Loucy (cell line): ENCODE measurements around the gene GADD45G.

Experiments
- EZH2phosphoT487 ChIP-seq: fragments of 200-600 bp; IDR thresholded peaks from 2 replicates; pipeline ENCODE4 v1.6.1; 2018; ENCODE audit warnings: antibody characterized with exemption, mild to moderate bottlenecking, moderate library complexity, borderline replicate concordance
- TF ChIP-seq, protein P1 (sequence below): fragments of 200-600 bp; sonication (generic); conservative IDR thresholded peaks from 2 replicates; pipeline ENCODE4 v1.5.1; 2014; ENCODE audit warnings: mild to moderate bottlenecking, antibody characterized with exemption, low read length

DNA sequence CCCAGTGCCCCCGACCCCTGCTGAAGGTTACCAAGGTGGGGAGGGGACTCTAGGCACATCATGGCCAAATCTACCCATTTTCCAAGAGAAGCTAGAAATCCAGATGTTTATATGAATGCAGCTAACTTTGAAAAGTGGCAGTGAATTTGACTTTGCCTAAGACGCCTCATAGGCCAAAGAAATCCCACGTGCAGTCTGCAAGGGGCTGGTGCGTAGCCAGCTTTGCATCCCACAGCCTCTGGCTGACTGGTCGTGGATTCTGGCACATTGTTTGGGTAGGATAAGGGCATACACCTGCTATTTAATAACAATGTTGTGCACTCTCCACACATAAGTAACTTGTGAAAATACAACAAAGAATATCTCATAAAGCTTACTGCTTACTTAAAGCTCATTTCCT, 3.5 kb upstream of the GADD45G start:
- TF ChIP-seq, protein P1, sequence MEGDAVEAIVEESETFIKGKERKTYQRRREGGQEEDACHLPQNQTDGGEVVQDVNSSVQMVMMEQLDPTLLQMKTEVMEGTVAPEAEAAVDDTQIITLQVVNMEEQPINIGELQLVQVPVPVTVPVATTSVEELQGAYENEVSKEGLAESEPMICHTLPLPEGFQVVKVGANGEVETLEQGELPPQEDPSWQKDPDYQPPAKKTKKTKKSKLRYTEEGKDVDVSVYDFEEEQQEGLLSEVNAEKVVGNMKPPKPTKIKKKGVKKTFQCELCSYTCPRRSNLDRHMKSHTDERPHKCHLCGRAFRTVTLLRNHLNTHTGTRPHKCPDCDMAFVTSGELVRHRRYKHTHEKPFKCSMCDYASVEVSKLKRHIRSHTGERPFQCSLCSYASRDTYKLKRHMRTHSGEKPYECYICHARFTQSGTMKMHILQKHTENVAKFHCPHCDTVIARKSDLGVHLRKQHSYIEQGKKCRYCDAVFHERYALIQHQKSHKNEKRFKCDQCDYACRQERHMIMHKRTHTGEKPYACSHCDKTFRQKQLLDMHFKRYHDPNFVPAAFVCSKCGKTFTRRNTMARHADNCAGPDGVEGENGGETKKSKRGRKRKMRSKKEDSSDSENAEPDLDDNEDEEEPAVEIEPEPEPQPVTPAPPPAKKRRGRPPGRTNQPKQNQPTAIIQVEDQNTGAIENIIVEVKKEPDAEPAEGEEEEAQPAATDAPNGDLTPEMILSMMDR, result no peak
- TF ChIP-seq EZH2phosphoT487, result no peak
